Natural killer cell treated with Interleukin-12 subunit alpha and Interleukin-12 subunit beta and Interleukin-15 and Interleukin-18, amount 100 ng/mL, for 72 hours (primary cell): Measurements from ENCODE around the gene PDCD10. TPM values are rescaled to one million over a fixed set of nuclear protein-coding genes. Genes with fewer than 3 reads are reported as not detected.
A peak's percentile ranks its signal among the peaks of the same experiment; 100 is the strongest.

Experiments
- ATAC-seq, 2 donors: fragments of 150-1000 bp; cut with Tn5 transposase in 1 of 2; sonication (Bioruptor Pico), chemical (Tn5 transposase) in 1 of 2; 2 replicates each; pipeline ENCODE4 v1.10.0; 2021
- DNase-seq: peaks from one replicate; pipeline ENCODE4 v3.0.0; 2022; ENCODE audit warnings: low spot score
- H3K27ac Mint-ChIP-seq, 2 donors: 1 replicate in 1 of 2; 2 replicates in 1 of 2; pipeline ENCODE4 v1.8.0; 2022; ENCODE audit warnings: mixed read lengths in 2 of 2, mild to moderate bottlenecking in 1 of 2, moderate library complexity in 1 of 2
- H3K27me3 Mint-ChIP-seq, 2 donors: 1 replicate in 1 of 2; 2 replicates in 1 of 2; pipeline ENCODE4 v1.8.0; 2022; ENCODE audit warnings: mixed read lengths in 2 of 2
- H3K36me3 Mint-ChIP-seq: one replicate; pipeline ENCODE4 v1.8.0; 2022; ENCODE audit warnings: mixed read lengths
- H3K4me1 Mint-ChIP-seq, 2 donors: 1 replicate in 1 of 2; 2 replicates in 1 of 2; pipeline ENCODE4 v1.8.0; 2022; ENCODE audit warnings: low read depth in 2 of 2, mixed read lengths in 2 of 2, mild to moderate bottlenecking in 1 of 2
- H3K4me3 Mint-ChIP-seq: one replicate; pipeline ENCODE4 v1.8.0; 2022; ENCODE audit warnings: mixed read lengths
- H3K9me3 Mint-ChIP-seq: 2 replicates; pipeline ENCODE4 v1.8.0; 2022; ENCODE audit warnings: mixed read lengths
- total RNA-seq, 2 donors: library from RNA; stranded (reverse); gene quantifications; one replicate each; pipeline ENCODE4 v1.2.3, GENCODE V29; 2022

PDCD10 gene
- 10 to 100 TPM; 69.7 to 88.7 TPM for total RNA-seq

DNA sequence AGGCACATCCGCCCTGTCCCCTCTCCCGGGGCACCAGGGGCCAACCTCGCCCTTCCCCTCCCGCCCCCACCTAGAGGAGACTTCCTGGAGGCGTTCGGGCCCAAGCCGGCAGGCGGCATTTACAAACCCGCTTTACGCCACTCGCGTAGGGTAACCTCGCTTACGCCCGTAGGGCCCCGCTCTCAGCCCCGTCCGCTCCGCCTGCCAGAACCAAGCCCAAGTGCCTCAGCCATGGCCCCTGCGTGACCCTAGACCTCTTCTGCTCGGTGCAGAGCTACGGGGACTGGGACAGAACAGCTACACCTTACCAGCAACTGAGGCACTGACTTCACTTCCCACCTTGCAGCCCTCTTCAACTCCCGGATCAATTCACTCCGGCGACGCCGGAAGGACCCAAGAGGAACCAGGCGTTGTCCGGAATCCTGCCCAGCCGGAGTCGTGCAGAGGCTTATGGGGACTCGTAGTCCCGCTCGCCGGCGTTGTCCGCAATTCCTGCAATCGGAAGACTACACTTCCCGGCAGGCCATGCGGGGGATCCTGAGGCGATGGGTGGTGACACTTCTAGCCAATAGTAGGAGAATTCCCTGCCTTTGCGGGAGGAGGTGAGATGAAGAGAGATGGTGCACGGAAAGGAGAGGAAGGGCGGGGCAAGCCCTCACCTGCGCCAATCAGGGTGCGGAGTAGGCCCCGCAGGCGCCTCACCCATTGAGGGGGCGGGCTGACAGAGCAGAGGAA lies at the start of gene PDCD10:
Gene PDCD10, minus strand, starts transcription at position 395 of the 735 bp plus-strand sequence. CDS start 14,735 bp downstream, outside the sequence.
- Mint-ChIP-seq H3K27ac (no peak within 1 kb of the TSS), H3K4me3 (no peak within 1 kb of the TSS), H3K36me3 (no peaks in the 10 kb centered on the region), H3K4me1 (peaks cover 0 to 14% of the 10 kb centered on the region in 2 donors), H3K9me3 (no peaks in the 10 kb centered on the region), H3K27me3 (no peaks in the 10 kb centered on the region)
- peak; percentile 93 to 95 for ATAC-seq
- DNase-seq, result peak; percentile 97

DNA sequence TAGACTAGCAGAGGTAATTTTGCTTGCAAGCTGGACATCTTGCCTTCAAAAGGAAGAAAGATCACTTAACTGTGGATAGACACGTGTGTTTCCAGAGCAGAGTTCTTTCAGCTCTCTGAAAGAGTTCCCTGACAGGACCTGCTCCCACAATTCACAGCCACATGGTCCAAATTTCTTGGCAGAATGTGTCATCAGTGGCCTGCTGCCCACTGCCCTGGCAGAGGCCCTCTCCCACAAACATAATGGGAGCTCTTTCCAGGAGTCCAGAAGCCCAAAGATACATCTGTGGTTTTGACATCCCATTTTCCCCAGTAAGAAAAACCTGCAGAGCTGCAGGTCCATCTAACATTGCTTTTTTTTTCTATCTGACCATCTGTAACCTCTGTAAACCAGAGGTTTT lies 49.1 kb upstream of the PDCD10 start:
- H3K27me3 Mint-ChIP-seq, result peaks cover 0 to 5% of the 10 kb centered on the region in 2 donors
- ATAC-seq (no peak), DNase-seq (no peak)
- H3K4me3 Mint-ChIP-seq, result no peak overlapping the region
- H3K36me3 Mint-ChIP-seq, result peaks cover 5% of the 10 kb centered on the region
- H3K9me3 Mint-ChIP-seq, result no peaks in the 10 kb centered on the region
- no peak overlapping the region for H3K27ac Mint-ChIP-seq
- peaks cover 0 to 2% of the 10 kb centered on the region in 2 donors for H3K4me1 Mint-ChIP-seq

DNA sequence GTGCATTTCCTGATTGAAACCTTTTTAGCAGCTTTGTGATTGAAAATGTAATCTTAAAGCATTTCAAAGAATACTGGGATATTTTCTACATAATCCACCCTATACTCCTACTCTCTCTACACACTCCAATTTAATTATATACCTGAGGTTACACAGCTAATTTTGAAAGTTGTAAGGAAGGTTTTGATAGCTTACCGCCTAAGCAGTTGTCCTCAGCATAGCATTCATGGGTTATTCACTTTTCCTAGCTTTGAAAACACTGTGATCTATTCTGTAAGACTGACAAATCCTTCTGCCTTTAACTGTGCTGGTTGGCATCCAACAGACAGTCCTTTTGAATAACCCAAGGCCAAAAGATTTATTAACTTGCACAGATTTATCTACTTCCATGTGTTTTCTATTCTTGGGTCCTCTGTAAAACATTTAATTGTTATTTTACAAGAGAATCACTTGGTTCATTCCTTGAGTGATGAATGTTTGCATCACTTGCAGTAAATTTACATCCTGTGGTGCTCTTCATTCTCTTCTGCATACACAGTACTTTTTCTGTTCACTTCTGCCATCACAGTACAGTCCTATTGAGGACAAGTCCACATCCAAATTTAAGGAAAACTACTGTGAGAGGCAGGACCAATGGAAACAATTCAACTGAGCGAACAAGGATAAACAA lies 45.7 kb upstream of the PDCD10 start:
- Mint-ChIP-seq H3K27me3 (peaks cover 0 to 11% of the 10 kb centered on the region in 2 donors), H3K4me1 (peaks cover 0 to 2% of the 10 kb centered on the region in 2 donors), H3K36me3 (peaks cover 5% of the 10 kb centered on the region), H3K27ac (no peak overlapping the region), H3K4me3 (no peak overlapping the region), H3K9me3 (no peaks in the 10 kb centered on the region)
- ATAC-seq, result no peak
- no peak for DNase-seq

DNA sequence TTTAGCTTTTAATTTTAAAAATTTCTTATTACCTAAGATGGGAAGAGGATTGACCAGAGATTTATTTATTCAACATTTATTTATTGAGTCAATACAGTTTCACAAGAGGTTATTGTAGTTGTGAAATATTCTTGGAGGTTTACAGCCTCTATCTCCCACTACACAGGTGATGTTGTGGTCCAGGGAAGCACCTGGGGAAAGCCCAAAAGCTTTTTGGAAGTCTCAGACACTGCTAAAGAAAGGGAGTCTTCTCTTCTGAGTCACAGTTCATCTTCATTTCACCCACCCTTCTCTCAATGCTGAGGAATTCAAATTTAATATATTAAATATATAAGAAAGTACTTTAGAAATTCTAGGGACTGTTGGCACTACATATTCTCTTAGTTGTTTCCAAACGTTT lies 42.7 kb upstream of the PDCD10 start:
- Mint-ChIP-seq H3K27ac (no peak overlapping the region), H3K4me3 (no peak overlapping the region), H3K9me3 (no peaks in the 10 kb centered on the region), H3K4me1 (peaks cover 4 to 10% of the 10 kb centered on the region in 2 donors), H3K27me3 (peaks cover 0 to 6% of the 10 kb centered on the region in 2 donors), H3K36me3 (no peaks in the 10 kb centered on the region)
- no peak for ATAC-seq
- DNase-seq, result no peak

DNA sequence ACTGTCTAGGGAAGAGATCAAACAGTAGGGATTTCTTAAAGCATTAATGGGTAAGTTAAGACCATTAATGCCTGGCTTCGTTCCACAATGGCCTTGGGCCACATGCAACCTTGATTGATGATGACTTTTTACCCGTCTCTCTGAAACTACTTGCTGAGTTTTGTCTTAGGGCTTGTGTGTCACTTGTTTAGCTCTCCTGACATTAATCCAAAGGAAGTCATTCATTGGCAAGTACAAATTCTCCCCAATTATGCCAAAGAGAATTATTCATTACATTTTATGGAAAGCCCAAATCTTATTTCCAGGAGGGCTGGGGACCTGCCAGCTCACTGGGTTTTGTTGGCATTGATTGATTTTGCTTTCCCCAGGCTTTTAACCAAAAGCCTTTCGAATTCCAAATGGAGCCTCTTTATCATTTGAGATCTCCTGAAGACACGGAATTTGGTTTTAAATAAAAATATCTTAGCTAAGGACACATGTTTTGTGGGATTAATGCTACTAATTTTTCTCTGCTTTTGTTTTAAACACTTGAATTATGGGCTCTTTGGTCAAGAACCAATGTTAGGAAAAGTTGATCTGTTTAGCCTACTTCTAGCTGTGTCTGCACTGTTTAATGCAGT lies 41.5 kb upstream of the PDCD10 start:
- Mint-ChIP-seq H3K4me3 (no peak overlapping the region), H3K4me1 (peaks cover 4 to 10% of the 10 kb centered on the region in 2 donors), H3K9me3 (no peaks in the 10 kb centered on the region), H3K36me3 (no peaks in the 10 kb centered on the region), H3K27me3 (peaks cover 0 to 6% of the 10 kb centered on the region in 2 donors), H3K27ac (no peak overlapping the region)
- ATAC-seq (no peak), DNase-seq (no peak)

DNA sequence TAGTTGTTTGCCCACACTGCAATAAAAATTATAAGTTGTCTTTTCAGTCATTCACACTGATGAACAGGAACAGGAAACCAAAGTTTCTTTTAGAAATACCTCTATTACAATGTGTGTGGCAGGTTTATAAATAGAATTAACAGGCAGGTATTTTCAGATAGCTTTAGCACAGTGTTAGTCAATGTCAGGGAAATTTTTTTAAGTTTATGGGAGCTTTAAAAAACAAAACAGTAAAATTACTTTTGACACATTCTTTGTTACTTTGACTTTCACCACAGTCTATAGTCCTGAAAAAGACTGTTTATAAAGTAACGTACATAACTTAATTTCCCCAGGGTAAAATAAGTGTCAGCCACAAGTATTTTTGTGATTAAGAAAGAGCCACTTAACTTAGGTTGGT lies 38.9 kb upstream of the PDCD10 start:
- Mint-ChIP-seq H3K36me3 (no peaks in the 10 kb centered on the region), H3K27me3 (peaks cover 2 to 6% of the 10 kb centered on the region in 2 donors), H3K27ac (no peak overlapping the region), H3K9me3 (no peaks in the 10 kb centered on the region), H3K4me1 (peaks cover 4 to 10% of the 10 kb centered on the region in 2 donors), H3K4me3 (no peak overlapping the region)
- DNase-seq (no peak), ATAC-seq (no peak)

DNA sequence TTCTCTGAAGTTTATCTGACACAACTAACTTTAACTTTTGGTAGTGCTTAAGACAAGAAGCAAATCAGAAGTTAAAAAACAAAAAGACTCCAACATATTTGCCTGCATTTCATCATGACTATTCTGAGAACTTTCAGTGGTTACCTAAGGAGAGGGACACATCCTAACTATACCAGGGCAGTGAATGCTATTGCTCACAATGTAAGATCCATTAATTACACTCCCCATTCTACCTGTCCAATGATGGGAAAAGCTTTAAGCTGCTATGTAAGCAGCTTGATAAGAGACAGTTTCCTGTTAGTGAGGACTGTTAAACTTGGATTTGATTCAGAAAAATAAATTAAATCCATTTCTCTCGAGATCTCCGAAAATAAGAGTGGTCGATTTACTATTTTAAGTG lies 38.3 kb upstream of the PDCD10 start:
- Mint-ChIP-seq H3K27me3 (peaks cover 2 to 6% of the 10 kb centered on the region in 2 donors), H3K4me1 (peaks cover 4 to 10% of the 10 kb centered on the region in 2 donors), H3K9me3 (no peaks in the 10 kb centered on the region), H3K4me3 (no peak overlapping the region), H3K36me3 (no peaks in the 10 kb centered on the region), H3K27ac (no peak overlapping the region)
- no peak for DNase-seq
- ATAC-seq, result no peak

DNA sequence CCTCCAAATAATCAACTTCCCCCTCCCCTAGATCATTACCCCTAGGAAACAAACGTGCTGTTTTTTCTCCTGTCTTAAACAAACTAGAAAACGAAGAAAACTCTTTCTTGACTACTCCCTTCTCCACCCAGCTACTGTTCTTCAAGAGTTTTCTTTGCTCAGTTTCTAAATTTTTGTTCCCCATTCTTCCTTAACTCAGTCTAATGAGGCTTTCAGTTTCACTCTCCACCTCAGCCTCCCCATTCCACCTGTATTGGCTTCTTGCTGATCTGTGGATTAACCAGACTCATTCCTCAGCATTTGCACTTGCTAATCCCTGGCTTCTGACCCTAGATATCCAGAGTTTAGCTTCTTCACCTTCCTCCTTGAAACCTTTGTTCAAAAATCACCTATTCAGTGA lies 27.6 kb upstream of the PDCD10 start:
- no peaks in the 10 kb centered on the region for H3K9me3 Mint-ChIP-seq
- peaks cover 0 to 3% of the 10 kb centered on the region in 2 donors for H3K4me1 Mint-ChIP-seq
- H3K27ac Mint-ChIP-seq, result no peak overlapping the region
- H3K4me3 Mint-ChIP-seq, result no peak overlapping the region
- peaks cover 0 to 5% of the 10 kb centered on the region in 2 donors for H3K27me3 Mint-ChIP-seq
- DNase-seq (no peak), ATAC-seq (no peak)
- no peaks in the 10 kb centered on the region for H3K36me3 Mint-ChIP-seq

DNA sequence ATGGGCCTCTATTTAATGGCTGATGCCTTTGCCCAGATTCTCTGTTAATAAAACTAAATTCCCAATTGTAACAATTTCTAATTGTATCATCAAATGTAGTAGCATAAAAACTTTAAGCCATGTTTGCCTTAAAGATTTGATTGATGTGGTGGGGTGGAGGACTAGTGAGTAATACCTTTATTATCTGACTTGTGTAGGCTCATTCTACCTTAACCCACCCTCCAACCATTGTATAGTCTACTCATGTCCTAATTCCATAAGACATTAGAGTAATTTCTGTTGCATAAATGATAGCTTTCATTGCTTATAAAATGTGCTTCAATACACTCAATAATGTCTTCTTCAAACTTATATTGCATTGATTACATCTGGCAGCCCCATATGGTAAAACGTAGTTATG lies 26.6 kb upstream of the PDCD10 start:
- no peak for ATAC-seq
- no peaks in the 10 kb centered on the region for H3K36me3 Mint-ChIP-seq
- H3K4me3 Mint-ChIP-seq, result no peak overlapping the region
- no peaks in the 10 kb centered on the region for H3K9me3 Mint-ChIP-seq
- DNase-seq, result no peak
- H3K27ac Mint-ChIP-seq, result no peak overlapping the region
- peaks cover 0 to 3% of the 10 kb centered on the region in 2 donors for H3K4me1 Mint-ChIP-seq
- peaks cover 0 to 5% of the 10 kb centered on the region in 2 donors for H3K27me3 Mint-ChIP-seq

DNA sequence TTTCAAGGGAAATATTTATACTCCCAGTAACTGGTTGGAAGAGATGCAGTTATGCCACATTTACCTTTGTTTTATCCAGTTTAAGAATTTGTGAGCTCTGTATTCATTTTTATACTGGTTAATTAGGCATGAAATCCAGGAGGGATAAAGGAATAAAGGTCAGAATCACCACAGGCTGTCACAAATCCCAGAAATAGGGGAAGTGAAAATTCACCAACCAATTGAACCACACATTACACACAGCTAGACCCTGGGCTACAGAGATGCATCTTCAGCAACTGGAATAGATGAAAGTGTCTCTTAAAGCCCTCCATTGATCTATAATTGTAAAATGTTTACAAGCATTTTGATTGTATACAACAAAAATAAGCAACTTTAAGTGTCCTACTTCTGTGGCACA lies 19.4 kb upstream of the PDCD10 start:
- no peaks in the 10 kb centered on the region for H3K36me3 Mint-ChIP-seq
- H3K4me1 Mint-ChIP-seq, result peaks cover 0 to 6% of the 10 kb centered on the region in 2 donors
- H3K4me3 Mint-ChIP-seq, result no peak overlapping the region
- no peak for ATAC-seq
- no peaks in the 10 kb centered on the region for H3K27me3 Mint-ChIP-seq
- no peaks in the 10 kb centered on the region for H3K9me3 Mint-ChIP-seq
- no peak for DNase-seq
- no peak overlapping the region for H3K27ac Mint-ChIP-seq

DNA sequence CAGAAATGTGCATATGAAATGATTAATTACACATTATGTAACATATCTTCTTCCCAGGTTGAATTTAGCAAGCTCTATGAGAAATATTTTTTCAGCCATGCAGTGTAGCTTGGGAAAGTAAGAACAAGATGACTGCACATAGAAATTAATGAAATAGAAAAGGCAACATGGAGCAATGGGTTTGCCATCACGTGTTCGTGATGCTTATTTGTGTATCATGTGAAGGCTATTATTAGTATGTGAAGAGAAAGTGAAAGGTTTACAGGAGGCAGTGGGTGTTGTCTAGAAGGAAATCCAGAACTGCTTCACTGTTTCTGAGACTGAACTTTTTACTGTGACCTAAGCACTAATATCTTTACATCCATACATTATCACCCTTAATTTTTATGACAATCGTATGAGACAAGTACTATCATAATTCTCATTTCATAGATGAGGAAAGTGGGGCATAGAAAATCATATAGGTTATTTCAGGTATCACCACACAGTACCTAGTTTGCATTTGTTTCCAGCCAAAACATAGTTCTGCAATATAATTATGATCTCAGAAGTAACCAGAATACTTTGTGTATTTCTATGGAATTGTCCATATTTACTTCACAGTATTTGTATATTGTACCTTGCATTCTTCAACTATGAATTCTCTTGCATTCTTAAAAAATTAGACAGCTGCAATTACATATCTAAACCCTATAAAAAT lies 15.7 kb upstream of the PDCD10 start:
- Mint-ChIP-seq H3K4me3 (no peak overlapping the region), H3K9me3 (no peaks in the 10 kb centered on the region), H3K27ac (no peak overlapping the region)

DNA sequence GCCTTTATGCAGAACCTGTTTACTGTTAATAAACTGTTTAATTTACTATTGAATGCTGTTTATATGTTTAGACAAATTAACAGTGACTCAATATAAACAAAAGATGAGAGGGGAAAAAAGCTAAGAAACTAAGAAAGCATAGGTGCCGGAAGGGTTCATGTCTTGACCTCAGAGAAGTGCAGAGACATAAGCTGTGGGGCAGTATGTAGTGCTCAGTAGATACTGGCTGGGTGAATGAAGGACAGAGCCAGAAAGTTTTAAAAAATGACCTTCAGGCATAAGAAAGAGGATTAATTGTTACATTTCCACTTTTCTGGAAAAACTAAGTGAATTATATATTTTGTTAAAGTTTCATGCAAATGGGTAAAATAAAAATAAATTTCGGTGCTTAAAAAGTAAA lies 15.0 kb upstream of the PDCD10 start:
- H3K36me3 Mint-ChIP-seq, result no peaks in the 10 kb centered on the region
- no peak overlapping the region for H3K27ac Mint-ChIP-seq
- no peak overlapping the region for H3K4me3 Mint-ChIP-seq
- no peaks in the 10 kb centered on the region for H3K27me3 Mint-ChIP-seq
- DNase-seq (no peak), ATAC-seq (no peak)
- H3K4me1 Mint-ChIP-seq, result peaks cover 0 to 6% of the 10 kb centered on the region in 2 donors
- H3K9me3 Mint-ChIP-seq, result no peaks in the 10 kb centered on the region

More for the DNA sequence above, 15.7 kb upstream of the PDCD10 start:
- Mint-ChIP-seq H3K4me1 (peaks cover 0 to 6% of the 10 kb centered on the region in 2 donors), H3K36me3 (no peaks in the 10 kb centered on the region), H3K27me3 (no peaks in the 10 kb centered on the region)
- ATAC-seq, result peak in 1 of 2 donors; percentile 53
- DNase-seq, result no peak

DNA sequence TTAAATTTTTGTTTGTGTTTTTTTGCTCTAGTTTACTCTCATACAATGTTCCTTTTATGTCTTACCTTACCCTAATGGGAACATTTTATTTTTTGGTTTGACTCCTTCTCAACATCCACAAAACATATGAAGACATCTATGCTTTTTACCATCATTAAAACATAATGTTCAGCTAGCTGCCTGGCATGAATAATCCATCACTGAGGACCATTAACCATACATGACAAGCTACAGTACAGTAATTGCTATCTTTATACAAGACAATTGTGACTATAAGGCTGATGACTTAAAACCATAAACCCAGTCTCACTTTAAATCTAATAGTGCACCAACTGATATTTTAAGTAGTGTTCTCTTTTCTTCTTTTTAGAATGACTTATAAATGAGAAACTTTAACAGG lies 14.5 kb upstream of the PDCD10 start:
- Mint-ChIP-seq H3K27me3 (no peaks in the 10 kb centered on the region), H3K36me3 (no peaks in the 10 kb centered on the region), H3K4me3 (no peak overlapping the region), H3K27ac (no peak overlapping the region), H3K9me3 (no peaks in the 10 kb centered on the region), H3K4me1 (peaks cover 0 to 6% of the 10 kb centered on the region in 2 donors)
- ATAC-seq (no peak), DNase-seq (no peak)
